Testis (tissue), 5 donors: Measurements from ENCODE around the gene OR4E2. TPM values are rescaled to one million over a fixed set of nuclear protein-coding genes. Genes with fewer than 3 reads are reported as not detected.

Experiments used
- DNase-seq: peaks from one replicate; pipeline ENCODE4 v3.0.0-alpha.2; 2019
- H3K27ac ChIP-seq, 2 donors: fragments of 200-600 bp; sonication (generic); one replicate each; pipeline ENCODE4 v1.5.1; 2019
- H3K27me3 ChIP-seq: fragments of 200-600 bp; sonication (generic); one replicate; pipeline ENCODE4 v1.5.1; 2019
- H3K36me3 ChIP-seq: fragments of 200-600 bp; sonication (generic); one replicate; pipeline ENCODE4 v1.5.1; 2017; ENCODE audit warnings: low read depth; ENCODE audit errors: missing control alignments
- H3K4me1 ChIP-seq: fragments of 200-600 bp; sonication (generic); one replicate; pipeline ENCODE4 v1.5.1; 2019
- H3K4me3 ChIP-seq, 2 donors: fragments of 200-600 bp; sonication (generic); one replicate each; pipeline ENCODE4 v1.5.1; 2017 to 2019
- H3K9me3 ChIP-seq: fragments of 200-600 bp; sonication (generic); one replicate; pipeline ENCODE4 v1.5.1; 2017
- POLR2A ChIP-seq: fragments of 450-650 bp; IDR thresholded peaks from one replicate; pipeline ENCODE4 v1.6.1; 2017; ENCODE audit warnings: antibody characterized with exemption, mild to moderate bottlenecking, moderate library complexity
- WGBS, 2 donors: methylation state at CpG; one replicate each; pipeline ENCODE4 v1.1.5; 2018; 5-methylcytosine and 5-hydroxymethylcytosine counted together
- intact Hi-C: fragments of 100-400 bp; cut with DNase I; formaldehyde crosslinking; loops from one replicate; pipeline ENCODE4 v1.15.1; 2023; ENCODE audit warnings: low total_unique reads
- long read RNA-seq, 2 donors: transcript quantifications; one replicate each; lab custom pipeline, GENCODE V29; 2026
- polyA plus RNA-seq: library from polyadenylated mRNA; stranded (reverse); fragments of 350-450 nt; fragmentation: Illumina TruSeq; extraction: RNeasy Lipid Tissue Mini Kit (QIAGEN cat#74804); gene quantifications from one replicate; pipeline ENCODE4 v1.2.3, GENCODE V29; 2014; ENCODE audit warnings: low read depth, low replicate concordance; ENCODE audit not compliant: insufficient read depth
- total RNA-seq, 2 donors: library from RNA; depleted of rRNA; stranded (reverse); fragments of >200 nt; gene quantifications; one replicate each; pipeline ENCODE4 v1.2.3, GENCODE V29; 2016
- TF ChIP-seq, protein P1 (sequence below), 3 experiments: fragments of 450-650 bp in 2 of 3; fragments of 200-600 bp in 1 of 3; sonication (generic) in 1 of 3; IDR thresholded peaks; one replicate each; pipeline ENCODE4 v1.5.1; 2016 to 2019; ENCODE audit warnings: antibody characterized with exemption in 3 of 3, mild to moderate bottlenecking in 2 of 3, moderate library complexity in 1 of 3

Gene OR4E2, protein sequence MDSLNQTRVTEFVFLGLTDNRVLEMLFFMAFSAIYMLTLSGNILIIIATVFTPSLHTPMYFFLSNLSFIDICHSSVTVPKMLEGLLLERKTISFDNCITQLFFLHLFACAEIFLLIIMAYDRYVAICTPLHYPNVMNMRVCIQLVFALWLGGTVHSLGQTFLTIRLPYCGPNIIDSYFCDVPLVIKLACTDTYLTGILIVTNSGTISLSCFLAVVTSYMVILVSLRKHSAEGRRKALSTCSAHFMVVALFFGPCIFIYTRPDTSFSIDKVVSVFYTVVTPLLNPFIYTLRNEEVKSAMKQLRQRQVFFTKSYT
- total RNA-seq (under 1 TPM in 1 of 2 donors, not detected in 1; 0.19 TPM), polyA plus RNA-seq (not detected)
- long read RNA-seq, donor 1: 0 reads
- long read RNA-seq, donor 2: 0 reads

DNA sequence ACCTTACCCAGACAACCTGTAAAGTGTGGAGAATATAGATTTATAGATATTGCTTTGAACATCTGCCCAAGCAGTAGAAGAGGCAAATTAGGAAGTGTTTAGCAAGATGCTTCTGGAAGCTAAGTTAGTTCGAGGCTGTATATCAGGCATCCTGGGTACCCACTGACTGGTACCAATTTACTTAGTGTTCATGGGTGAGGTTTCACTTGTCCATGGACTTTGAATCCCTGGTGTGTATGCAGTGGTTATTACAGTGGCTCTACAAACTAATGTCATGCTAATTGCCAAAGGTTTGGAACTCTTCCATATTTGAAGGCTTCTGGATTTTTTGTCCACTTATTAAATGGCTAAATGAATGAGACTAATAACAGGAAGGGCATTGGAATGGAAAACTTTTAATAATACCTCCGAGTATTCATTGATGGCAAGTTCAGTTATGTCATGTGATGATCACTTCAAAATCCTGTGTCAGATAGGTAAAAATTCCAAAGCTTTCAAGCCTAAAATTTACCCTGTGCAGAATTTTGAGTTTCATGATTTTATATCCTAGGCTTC lies at the start of gene OR4E2:
Gene OR4E2, plus strand, starts transcription at position 505 of the 555 bp plus-strand sequence. CDS start 11,248 bp downstream, outside the sequence.
- H3K9me3 ChIP-seq: no peaks in the 10 kb centered on the region
- no peaks in the 10 kb centered on the region for H3K4me1 ChIP-seq
- intact Hi-C loops: no loop called here
- H3K36me3 ChIP-seq: no peaks in the 10 kb centered on the region
- H3K4me3 ChIP-seq: no peak within 1 kb of the TSS
- H3K27me3 ChIP-seq: no peaks in the 10 kb centered on the region
- no peak for DNase-seq
- WGBS, 2 donors: 84 to 86% methylated on average over 2 of the region's 2 CpGs
- H3K27ac ChIP-seq: no peak within 1 kb of the TSS
- no peak for TF ChIP-seq POLR2A
- TF ChIP-seq, protein P1, sequence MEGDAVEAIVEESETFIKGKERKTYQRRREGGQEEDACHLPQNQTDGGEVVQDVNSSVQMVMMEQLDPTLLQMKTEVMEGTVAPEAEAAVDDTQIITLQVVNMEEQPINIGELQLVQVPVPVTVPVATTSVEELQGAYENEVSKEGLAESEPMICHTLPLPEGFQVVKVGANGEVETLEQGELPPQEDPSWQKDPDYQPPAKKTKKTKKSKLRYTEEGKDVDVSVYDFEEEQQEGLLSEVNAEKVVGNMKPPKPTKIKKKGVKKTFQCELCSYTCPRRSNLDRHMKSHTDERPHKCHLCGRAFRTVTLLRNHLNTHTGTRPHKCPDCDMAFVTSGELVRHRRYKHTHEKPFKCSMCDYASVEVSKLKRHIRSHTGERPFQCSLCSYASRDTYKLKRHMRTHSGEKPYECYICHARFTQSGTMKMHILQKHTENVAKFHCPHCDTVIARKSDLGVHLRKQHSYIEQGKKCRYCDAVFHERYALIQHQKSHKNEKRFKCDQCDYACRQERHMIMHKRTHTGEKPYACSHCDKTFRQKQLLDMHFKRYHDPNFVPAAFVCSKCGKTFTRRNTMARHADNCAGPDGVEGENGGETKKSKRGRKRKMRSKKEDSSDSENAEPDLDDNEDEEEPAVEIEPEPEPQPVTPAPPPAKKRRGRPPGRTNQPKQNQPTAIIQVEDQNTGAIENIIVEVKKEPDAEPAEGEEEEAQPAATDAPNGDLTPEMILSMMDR (IDR thresholded peaks at IDR 0.05): no peak

DNA sequence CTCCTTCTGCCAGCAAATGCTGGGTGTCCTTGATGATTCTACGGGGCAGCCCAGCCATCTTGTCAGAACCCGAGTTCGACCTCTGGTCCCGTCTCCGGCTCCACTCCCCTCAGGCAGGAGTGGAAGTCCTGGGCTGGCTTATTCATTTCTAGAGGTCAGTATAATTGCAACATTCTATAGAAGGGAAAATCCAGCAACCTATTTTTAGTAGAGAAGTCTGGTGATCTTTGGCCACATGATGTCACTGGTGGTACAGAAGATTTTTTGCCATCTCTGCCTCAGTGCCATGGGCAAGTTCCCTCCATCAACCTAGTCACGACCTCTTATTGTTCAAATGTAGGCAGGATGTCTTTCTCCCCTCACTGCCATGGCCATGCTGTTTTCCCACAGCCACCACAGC lies 41.3 kb upstream of the OR4E2 start:
- DNase-seq: no peak
- H3K27ac ChIP-seq: no peak overlapping the region
- TF ChIP-seq, protein P1 (IDR thresholded peaks at IDR 0.05): no peak
- TF ChIP-seq POLR2A: no peak
- WGBS, 2 donors: 68 to 87% methylated on average over 6 of the region's 6 CpGs
- no peak overlapping the region for H3K4me3 ChIP-seq
- no peaks in the 10 kb centered on the region for H3K36me3 ChIP-seq
- no peaks in the 10 kb centered on the region for H3K4me1 ChIP-seq
- H3K9me3 ChIP-seq: no peaks in the 10 kb centered on the region
- intact Hi-C loops: no loop called here
- no peaks in the 10 kb centered on the region for H3K27me3 ChIP-seq

DNA sequence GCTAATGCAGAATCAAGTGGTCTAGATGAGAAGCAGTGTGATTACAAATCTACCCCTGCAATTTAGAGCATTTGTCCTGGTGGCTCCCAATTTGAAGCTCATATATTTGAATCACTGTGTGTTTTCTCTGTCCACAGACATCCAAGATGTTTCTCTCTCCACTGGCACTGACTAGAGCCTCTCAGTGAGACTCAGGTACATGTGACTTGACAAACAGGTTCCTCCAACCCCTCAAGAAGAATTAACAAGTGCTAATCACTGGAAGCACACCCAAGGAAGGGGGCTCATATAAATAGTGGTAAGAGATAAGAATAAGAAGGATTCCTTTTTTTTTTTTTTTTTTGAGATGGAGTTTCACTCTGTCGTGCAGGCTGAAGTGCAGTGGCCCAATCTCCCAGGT lies 39.4 kb upstream of the OR4E2 start:
- intact Hi-C loops: no loop called here
- Histone ChIP-seq H3K4me1 (no peaks in the 10 kb centered on the region), H3K4me3 (no peak overlapping the region), H3K9me3 (no peaks in the 10 kb centered on the region), H3K36me3 (no peaks in the 10 kb centered on the region), H3K27me3 (no peaks in the 10 kb centered on the region), H3K27ac (no peak overlapping the region)
- no peak for DNase-seq
- TF ChIP-seq, protein P1 (IDR thresholded peaks at IDR 0.05): no peak
- TF ChIP-seq POLR2A: no peak
- WGBS, 2 donors: 46 to 58% methylated on average over 1 of the region's 1 CpG

DNA sequence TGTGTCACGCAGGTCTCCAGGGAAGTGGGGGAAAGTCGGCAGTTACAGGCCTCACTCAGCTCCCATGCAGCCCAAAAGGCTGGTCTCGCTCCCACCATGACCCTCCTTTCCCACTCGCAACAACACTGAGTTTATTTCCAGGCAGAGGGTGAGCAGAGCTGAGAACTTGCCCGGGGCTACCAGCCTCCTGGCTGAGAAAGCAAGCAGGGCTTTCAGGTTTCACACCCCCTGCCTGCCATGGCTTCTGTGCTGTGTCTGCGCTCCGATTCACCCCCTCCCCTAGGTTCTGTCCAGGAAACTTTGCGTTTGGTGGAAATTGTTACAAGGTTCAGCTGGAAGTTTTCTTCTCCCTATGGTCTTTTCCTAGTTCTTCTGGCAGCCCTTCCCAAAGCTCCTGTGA lies 36.0 kb upstream of the OR4E2 start:
- WGBS, 2 donors: 81 to 87% methylated on average over 5 to 8 of the region's 8 CpGs
- Histone ChIP-seq H3K9me3 (no peaks in the 10 kb centered on the region), H3K4me3 (no peak overlapping the region), H3K4me1 (no peaks in the 10 kb centered on the region), H3K36me3 (no peaks in the 10 kb centered on the region), H3K27me3 (no peaks in the 10 kb centered on the region), H3K27ac (no peak overlapping the region)
- no peak for TF ChIP-seq POLR2A
- TF ChIP-seq, protein P1 (IDR thresholded peaks at IDR 0.05): no peak
- no peak for DNase-seq
- intact Hi-C loops: no loop called here
